ENCODE measurements around the gene APOA5.

Gene APOA5

GRCh38 chr11:116828632-116829524, 37.2 kb upstream of the APOA5 start:
- no CpG with 5 or more reads among the region's 16 CpGs for WGBS (ENCODE audit: extremely low coverage, insufficient coverage, low lambda C conversion rate)
- Histone ChIP-seq H2BK5ac (ENCODE audit: low read length) (no peak overlapping the region), H3K79me1 (ENCODE audit: low read length) (no peaks in the 10 kb centered on the region), H3K4me1 (ENCODE audit: control insufficient read depth, low read depth, low read length) (no peaks in the 10 kb centered on the region), H2AK5ac (ENCODE audit: low read length) (no peak overlapping the region), H3K36me3 (ENCODE audit: control insufficient read depth, insufficient read depth, low read length) (no peaks in the 10 kb centered on the region), H3K56ac (ENCODE audit: low read length) (no peak overlapping the region), H3K4me3 (ENCODE audit: low read length) (no peak overlapping the region), H2BK120ac (ENCODE audit: low read depth, low read length) (no peak overlapping the region), H3K18ac (ENCODE audit: low read length) (no peak overlapping the region), H3K4me2 (ENCODE audit: low read length) (no peak overlapping the region), H4K8ac (ENCODE audit: low read depth, low read length) (no peak overlapping the region), H3K23ac (ENCODE audit: low read length) (no peak overlapping the region), H2BK15ac (replicated peaks; ENCODE audit: low read depth) (no peak overlapping the region), H3K27ac (ENCODE audit: low read depth, low read length) (no peak overlapping the region), H4K5ac (ENCODE audit: low read length) (no peak overlapping the region), H3K4ac (ENCODE audit: low read depth, low read length) (no peak overlapping the region), H3K27me3 (ENCODE audit: insufficient read depth, low read length, poor library complexity) (no peaks in the 10 kb centered on the region), H3K9ac (ENCODE audit: low read length) (no peak overlapping the region), H3K79me2 (ENCODE audit: control insufficient read depth, insufficient read depth, low read length) (no peaks in the 10 kb centered on the region)
- DNase-seq, result peak; percentile 49

GRCh38 chr11:116827461-116827860, 35.8 kb upstream of the APOA5 start:
- Histone ChIP-seq H3K4me3 (ENCODE audit: low read length) (no peak overlapping the region), H3K23ac (ENCODE audit: low read length) (no peak overlapping the region), H2BK5ac (ENCODE audit: low read length) (no peak overlapping the region), H4K5ac (ENCODE audit: low read length) (no peak overlapping the region), H4K8ac (ENCODE audit: low read depth, low read length) (no peak overlapping the region), H3K56ac (ENCODE audit: low read length) (no peak overlapping the region), H2AK5ac (ENCODE audit: low read length) (no peak overlapping the region), H3K4ac (ENCODE audit: low read depth, low read length) (no peak overlapping the region), H2BK15ac (replicated peaks; ENCODE audit: low read depth) (no peak overlapping the region), H2BK120ac (ENCODE audit: low read depth, low read length) (no peak overlapping the region), H3K4me2 (ENCODE audit: low read length) (no peak overlapping the region), H3K18ac (ENCODE audit: low read length) (no peak overlapping the region), H3K27ac (ENCODE audit: low read depth, low read length) (no peak overlapping the region), H3K36me3 (ENCODE audit: control insufficient read depth, insufficient read depth, low read length) (no peaks in the 10 kb centered on the region), H3K27me3 (ENCODE audit: insufficient read depth, low read length, poor library complexity) (no peaks in the 10 kb centered on the region), H3K9ac (ENCODE audit: low read length) (no peak overlapping the region), H3K4me1 (ENCODE audit: control insufficient read depth, low read depth, low read length) (no peaks in the 10 kb centered on the region), H3K79me1 (ENCODE audit: low read length) (no peaks in the 10 kb centered on the region), H3K79me2 (ENCODE audit: control insufficient read depth, insufficient read depth, low read length) (no peaks in the 10 kb centered on the region)
- no peak for DNase-seq
- no CpG with 5 or more reads among the region's 6 CpGs for WGBS (ENCODE audit: extremely low coverage, insufficient coverage, low lambda C conversion rate)

GRCh38 chr11:116826751-116827431, 35.2 kb upstream of the APOA5 start:
- Histone ChIP-seq H3K18ac (ENCODE audit: low read length) (no peak overlapping the region), H2BK120ac (ENCODE audit: low read depth, low read length) (no peak overlapping the region), H3K9ac (ENCODE audit: low read length) (no peak overlapping the region), H3K79me1 (ENCODE audit: low read length) (no peaks in the 10 kb centered on the region), H3K27me3 (ENCODE audit: insufficient read depth, low read length, poor library complexity) (no peaks in the 10 kb centered on the region), H3K4me2 (ENCODE audit: low read length) (no peak overlapping the region), H3K27ac (ENCODE audit: low read depth, low read length) (no peak overlapping the region), H3K79me2 (ENCODE audit: control insufficient read depth, insufficient read depth, low read length) (no peaks in the 10 kb centered on the region), H3K4me3 (ENCODE audit: low read length) (no peak overlapping the region), H3K23ac (ENCODE audit: low read length) (no peak overlapping the region), H3K4ac (ENCODE audit: low read depth, low read length) (no peak overlapping the region), H3K36me3 (ENCODE audit: control insufficient read depth, insufficient read depth, low read length) (no peaks in the 10 kb centered on the region), H3K4me1 (ENCODE audit: control insufficient read depth, low read depth, low read length) (no peaks in the 10 kb centered on the region), H2BK15ac (replicated peaks; ENCODE audit: low read depth) (no peak overlapping the region), H2AK5ac (ENCODE audit: low read length) (no peak overlapping the region), H4K5ac (ENCODE audit: low read length) (no peak overlapping the region), H2BK5ac (ENCODE audit: low read length) (no peak overlapping the region), H3K56ac (ENCODE audit: low read length) (no peak overlapping the region), H4K8ac (ENCODE audit: low read depth, low read length) (no peak overlapping the region)
- DNase-seq, result no peak
- WGBS (ENCODE audit: extremely low coverage, insufficient coverage, low lambda C conversion rate), result no CpG with 5 or more reads among the region's 9 CpGs

GRCh38 chr11:116825854-116826750, 34.4 kb upstream of the APOA5 start:
- Histone ChIP-seq H3K4ac (ENCODE audit: low read depth, low read length) (no peak overlapping the region), H2AK5ac (ENCODE audit: low read length) (no peak overlapping the region), H3K79me2 (ENCODE audit: control insufficient read depth, insufficient read depth, low read length) (no peaks in the 10 kb centered on the region), H3K27ac (ENCODE audit: low read depth, low read length) (no peak overlapping the region), H3K9ac (ENCODE audit: low read length) (no peak overlapping the region), H3K79me1 (ENCODE audit: low read length) (no peaks in the 10 kb centered on the region), H3K18ac (ENCODE audit: low read length) (no peak overlapping the region), H4K8ac (ENCODE audit: low read depth, low read length) (no peak overlapping the region), H3K4me1 (ENCODE audit: control insufficient read depth, low read depth, low read length) (no peaks in the 10 kb centered on the region), H3K23ac (ENCODE audit: low read length) (no peak overlapping the region), H2BK15ac (replicated peaks; ENCODE audit: low read depth) (no peak overlapping the region), H2BK5ac (ENCODE audit: low read length) (no peak overlapping the region), H3K56ac (ENCODE audit: low read length) (no peak overlapping the region), H3K27me3 (ENCODE audit: insufficient read depth, low read length, poor library complexity) (no peaks in the 10 kb centered on the region), H3K4me3 (ENCODE audit: low read length) (no peak overlapping the region), H3K4me2 (ENCODE audit: low read length) (no peak overlapping the region), H3K36me3 (ENCODE audit: control insufficient read depth, insufficient read depth, low read length) (no peaks in the 10 kb centered on the region), H4K5ac (ENCODE audit: low read length) (no peak overlapping the region), H2BK120ac (ENCODE audit: low read depth, low read length) (no peak overlapping the region)
- WGBS (ENCODE audit: extremely low coverage, insufficient coverage, low lambda C conversion rate), result no CpG with 5 or more reads among the region's 22 CpGs
- DNase-seq, result no peak

- Histone ChIP-seq H2BK5ac (ENCODE audit: low read length) (no peak overlapping the region), H3K4me2 (ENCODE audit: low read length) (no peak overlapping the region), H2BK120ac (ENCODE audit: low read depth, low read length) (no peak overlapping the region), H3K18ac (ENCODE audit: low read length) (no peak overlapping the region), H2BK15ac (replicated peaks; ENCODE audit: low read depth) (no peak overlapping the region), H3K4me3 (ENCODE audit: low read length) (no peak overlapping the region), H3K79me2 (ENCODE audit: control insufficient read depth, insufficient read depth, low read length) (no peaks in the 10 kb centered on the region), H2AK5ac (ENCODE audit: low read length) (no peak overlapping the region), H4K5ac (ENCODE audit: low read length) (no peak overlapping the region), H3K36me3 (ENCODE audit: control insufficient read depth, insufficient read depth, low read length) (no peaks in the 10 kb centered on the region), H3K56ac (ENCODE audit: low read length) (no peak overlapping the region), H3K27me3 (ENCODE audit: insufficient read depth, low read length, poor library complexity) (no peaks in the 10 kb centered on the region), H3K27ac (ENCODE audit: low read depth, low read length) (no peak overlapping the region), H3K79me1 (ENCODE audit: low read length) (no peaks in the 10 kb centered on the region), H3K4ac (ENCODE audit: low read depth, low read length) (no peak overlapping the region), H3K23ac (ENCODE audit: low read length) (no peak overlapping the region), H3K9ac (ENCODE audit: low read length) (no peak overlapping the region), H3K4me1 (ENCODE audit: control insufficient read depth, low read depth, low read length) (no peaks in the 10 kb centered on the region), H4K8ac (ENCODE audit: low read depth, low read length) (no peak overlapping the region)
- DNase-seq, result no peak
- no CpG with 5 or more reads among the region's 5 CpGs for WGBS (ENCODE audit: extremely low coverage, insufficient coverage, low lambda C conversion rate)
Measured at GRCh38 chr11:116825434-116825833, 33.8 kb upstream of the APOA5 start.

Measured in mesendoderm (in vitro differentiated cells).